ENCODE data around the gene NXPH4.

DNA sequence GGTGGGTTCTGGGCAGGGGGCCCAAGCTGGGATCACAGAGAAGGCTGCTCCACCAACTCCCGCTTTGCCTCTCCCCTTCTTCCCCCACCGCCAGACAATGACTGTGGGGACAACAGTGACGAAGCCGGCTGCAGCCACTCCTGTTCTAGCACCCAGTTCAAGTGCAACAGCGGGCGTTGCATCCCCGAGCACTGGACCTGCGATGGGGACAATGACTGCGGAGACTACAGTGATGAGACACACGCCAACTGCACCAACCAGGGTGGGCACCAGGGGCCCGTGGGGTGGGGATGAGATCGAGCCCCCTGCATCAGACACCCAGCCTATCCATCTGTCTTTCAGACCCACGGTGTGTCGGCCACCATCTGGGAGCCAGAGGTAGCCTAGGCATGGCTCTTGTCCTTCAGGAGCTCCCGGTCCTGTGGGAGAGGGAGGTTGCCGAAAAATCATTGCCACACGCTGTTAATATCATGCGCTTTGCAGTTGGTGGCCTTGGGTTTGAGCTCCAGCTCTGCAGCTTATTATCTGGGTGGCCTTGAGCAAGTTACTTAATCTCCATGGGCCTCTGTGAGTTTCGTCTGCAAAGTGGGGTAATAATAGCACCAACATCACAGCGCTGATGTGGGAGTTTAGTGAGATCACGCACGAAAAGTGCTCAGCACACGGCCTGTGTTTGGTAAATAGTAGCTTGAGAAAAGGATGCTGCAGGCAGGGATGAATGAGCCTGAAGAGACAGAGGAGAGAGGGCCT, 47.4 kb upstream of the NXPH4 start:
- TF ChIP-seq CTCF (conservative IDR thresholded peaks at IDR 0.05) = no peak
- TF ChIP-seq EZH2 (IDR thresholded peaks at IDR 0.05; ENCODE audit: low read depth) = no peak

Measured in PC-9 (cell line).